HG02943 (cell line): Measurements from ENCODE around the gene STEAP1B.
A peak's percentile ranks its signal among the peaks of the same experiment; 100 is the strongest.
"Not testable (repeated sequence)": the region's sequence is repeated elsewhere in the genome, so short reads cannot be mapped to it uniquely, and the experiment has no call there.

Source experiments
- ATAC-seq: cut with Tn5 transposase; IDR thresholded peaks from one replicate; pipeline ENCODE4 v1.9.1; 2021; ENCODE audit warnings: mild to moderate bottlenecking, low read depth, moderate library complexity; ENCODE audit not compliant: unreplicated experiment

STEAP1B gene

GRCh38 chr7:22435105-22435504 is 64.9 kb downstream of the STEAP1B start:
- peak; percentile 71 for ATAC-seq

GRCh38 chr7:22433710-22434460 is 66.1 kb downstream of the STEAP1B start:
- ATAC-seq = no peak

- ATAC-seq = not testable (repeated sequence)
Measured at GRCh38 chr7:22433165-22433700, 66.8 kb downstream of the STEAP1B start.

- no peak for ATAC-seq
Measured at GRCh38 chr7:22432203-22432718, 67.7 kb downstream of the STEAP1B start.

GRCh38 chr7:22430457-22430856 is 69.5 kb downstream of the STEAP1B start:
- ATAC-seq = no peak

GRCh38 chr7:22429386-22429785 is 70.6 kb downstream of the STEAP1B start:
- ATAC-seq = no peak

- no peak for ATAC-seq
Measured at GRCh38 chr7:22427855-22428254, 72.1 kb downstream of the STEAP1B start.

- no peak for ATAC-seq
Measured at GRCh38 chr7:22427104-22427503, 72.9 kb downstream of the STEAP1B start.

- ATAC-seq = peak; percentile 63
Measured at GRCh38 chr7:22426463-22427094, 73.4 kb downstream of the STEAP1B start.

- no peak for ATAC-seq
Measured at GRCh38 chr7:22425361-22425760, 74.6 kb downstream of the STEAP1B start.

- no peak for ATAC-seq
Measured at GRCh38 chr7:22422831-22423615, 77.0 kb downstream of the STEAP1B start.

- no peak for ATAC-seq
Measured at GRCh38 chr7:22420973-22421635, 78.9 kb downstream of the STEAP1B start.

- ATAC-seq = no peak
Measured at GRCh38 chr7:22420008-22420407, 80.0 kb downstream of the STEAP1B start.

- ATAC-seq = no peak
Measured at GRCh38 chr7:22419488-22419887, 80.5 kb downstream of the STEAP1B start.

- ATAC-seq = no peak
Measured at GRCh38 chr7:22418251-22419046, 81.5 kb downstream of the STEAP1B start.

- no peak for ATAC-seq
Measured at GRCh38 chr7:22417841-22418240, 82.1 kb downstream of the STEAP1B start.

- ATAC-seq = no peak
Measured at GRCh38 chr7:22417349-22417748, 82.6 kb downstream of the STEAP1B start.

- no peak for ATAC-seq
Measured at GRCh38 chr7:22414424-22414823, 85.6 kb downstream of the STEAP1B start.

GRCh38 chr7:22413211-22413610 is 86.8 kb downstream of the STEAP1B start:
- no peak for ATAC-seq
